Measurements from ENCODE around the gene DRG2. TPM values are rescaled to one million over a fixed set of nuclear protein-coding genes. Genes with fewer than 3 reads are reported as not detected.

The DRG2 gene
- polyA plus RNA-seq, 12 donors, result 19.5 to 29.4 (median 23.3) TPM; not detected in 1

DNA sequence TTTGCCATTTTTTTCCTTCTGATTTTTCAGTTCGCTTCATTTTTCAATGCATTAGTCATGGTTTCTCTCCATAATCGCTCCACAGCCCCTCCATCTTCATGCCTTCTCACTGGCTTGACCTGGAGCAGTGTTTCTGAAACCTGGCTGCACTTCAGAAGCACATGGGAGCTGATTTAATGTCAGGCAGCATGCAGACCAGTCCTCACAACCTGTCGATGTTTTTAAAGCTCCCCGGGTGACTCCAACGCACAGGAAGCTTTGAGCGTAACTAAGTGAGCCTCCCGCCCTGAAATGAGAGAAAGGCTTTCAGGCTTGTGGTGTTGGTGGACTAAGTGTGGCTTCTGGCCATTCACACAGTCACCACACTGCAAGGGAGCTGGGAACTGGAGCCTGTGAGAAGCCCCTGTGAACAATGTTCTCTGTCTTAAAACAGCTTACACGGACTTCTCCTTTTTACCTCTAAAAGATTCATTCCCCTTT, 16.8 kb upstream of the DRG2 start:
- no peak for DNase-seq

DNA sequence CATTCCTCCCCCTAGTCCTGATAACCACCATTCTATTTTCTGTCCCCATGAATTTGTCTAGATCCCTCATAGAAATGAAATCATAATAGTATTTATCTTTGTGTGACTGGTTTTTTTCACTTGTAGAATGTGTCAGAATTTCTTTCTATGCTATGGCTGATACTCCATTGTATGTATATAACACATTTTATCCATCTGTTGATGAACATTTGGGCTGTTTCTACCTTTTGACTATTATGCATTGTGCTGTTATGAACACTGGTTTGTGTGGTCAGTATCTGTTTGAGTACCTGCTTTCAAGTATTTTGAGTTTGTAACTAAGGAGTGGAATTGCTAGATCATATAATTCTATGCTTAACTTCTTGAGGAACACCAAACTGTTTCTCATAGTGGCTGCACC, 16.0 kb upstream of the DRG2 start:
- DNase-seq, result no peak

DNA sequence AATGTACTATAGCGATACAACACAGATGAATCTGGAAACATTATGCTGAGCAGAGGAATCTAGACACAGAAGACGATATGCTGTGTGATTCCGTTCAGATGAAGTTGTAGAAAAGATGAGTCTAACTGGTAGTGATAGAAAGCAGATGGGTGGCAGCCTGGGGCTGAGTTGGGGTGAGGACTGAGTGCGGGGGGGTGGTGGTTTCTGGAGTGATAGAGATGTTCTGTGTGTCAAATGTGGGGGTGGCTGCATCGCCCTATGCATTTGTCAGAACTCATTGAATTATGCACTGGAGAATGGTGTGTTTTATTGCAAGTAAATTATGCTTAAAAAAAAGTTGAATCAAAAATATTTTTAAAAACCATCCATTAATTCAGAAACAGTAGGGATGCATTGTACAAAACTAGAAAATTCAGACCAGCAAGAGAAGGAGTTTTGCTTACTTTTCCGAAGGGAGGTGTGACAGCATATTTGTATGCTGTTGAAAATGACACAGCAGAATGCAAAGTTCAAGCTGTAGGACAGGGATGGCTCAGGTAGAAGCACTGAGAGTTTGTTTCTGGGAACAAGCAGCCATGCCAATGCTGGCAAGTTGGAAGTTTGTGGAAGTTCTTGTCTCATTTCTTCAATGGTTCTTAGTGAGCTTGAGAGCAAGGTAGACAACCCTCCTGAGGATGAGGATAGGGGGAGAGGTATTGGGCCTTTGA, 13.0 kb upstream of the DRG2 start:
- no peak for DNase-seq

DNA sequence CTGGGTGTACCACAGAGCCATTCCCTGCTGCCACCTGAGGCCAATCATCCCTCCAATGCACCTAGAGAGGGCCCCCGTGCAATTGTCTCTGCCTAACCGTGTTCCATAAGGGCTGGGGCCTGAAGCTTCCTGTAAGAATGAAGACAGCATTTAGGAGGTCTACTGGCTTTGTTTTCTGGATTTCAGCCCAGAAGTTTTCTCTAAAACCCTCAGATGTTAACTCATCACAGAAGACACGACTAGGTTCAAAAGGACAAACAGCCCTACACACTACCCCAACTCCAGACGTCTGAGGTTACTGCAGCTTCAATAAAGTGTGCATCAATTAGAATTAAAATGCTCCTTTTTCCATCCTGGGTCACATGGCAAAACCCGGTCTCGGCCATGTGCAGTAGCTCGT, 10.8 kb upstream of the DRG2 start:
- peak; percentile 26 for DNase-seq

DNA sequence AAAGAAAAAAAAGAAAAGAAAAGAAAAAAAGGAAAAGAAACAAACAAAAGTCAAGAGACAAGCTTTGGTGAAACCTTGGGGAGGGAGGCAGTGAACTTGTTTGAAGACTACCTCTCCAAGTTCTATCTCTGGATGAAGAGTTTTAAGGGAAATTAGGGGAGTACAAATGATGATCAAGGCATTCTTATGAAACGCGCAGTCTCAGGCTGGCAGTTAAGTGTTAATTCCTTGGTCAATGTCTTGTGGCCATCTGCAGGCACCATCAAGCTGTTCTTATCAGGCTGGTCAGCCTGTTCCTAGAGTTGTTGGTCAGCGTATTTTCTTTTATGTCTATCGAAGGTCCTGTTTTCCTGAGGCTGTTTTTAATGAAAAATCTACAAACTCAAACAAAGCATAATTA, 8.2 kb upstream of the DRG2 start:
- DNase-seq, result no peak

DNA sequence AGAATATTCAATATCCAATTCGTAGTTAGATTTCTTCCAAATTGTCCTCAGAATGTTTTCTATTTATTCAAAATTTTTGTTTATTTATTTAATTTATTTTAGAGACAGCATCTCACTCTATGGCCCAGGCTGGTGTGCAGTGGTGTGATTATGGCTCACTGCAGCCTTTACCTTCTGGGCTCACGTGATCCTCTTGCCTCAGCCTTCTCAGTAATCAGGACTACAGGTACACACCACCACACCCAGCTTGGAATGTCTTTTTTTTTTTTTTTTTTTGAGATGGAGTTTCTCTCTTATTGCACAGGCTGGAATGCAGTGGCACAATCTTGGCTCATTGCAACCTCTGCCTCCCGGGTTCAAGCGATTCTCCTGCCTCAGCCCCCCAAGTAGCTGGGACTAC, 3.5 kb upstream of the DRG2 start:
- DNase-seq, result no peak

DNA sequence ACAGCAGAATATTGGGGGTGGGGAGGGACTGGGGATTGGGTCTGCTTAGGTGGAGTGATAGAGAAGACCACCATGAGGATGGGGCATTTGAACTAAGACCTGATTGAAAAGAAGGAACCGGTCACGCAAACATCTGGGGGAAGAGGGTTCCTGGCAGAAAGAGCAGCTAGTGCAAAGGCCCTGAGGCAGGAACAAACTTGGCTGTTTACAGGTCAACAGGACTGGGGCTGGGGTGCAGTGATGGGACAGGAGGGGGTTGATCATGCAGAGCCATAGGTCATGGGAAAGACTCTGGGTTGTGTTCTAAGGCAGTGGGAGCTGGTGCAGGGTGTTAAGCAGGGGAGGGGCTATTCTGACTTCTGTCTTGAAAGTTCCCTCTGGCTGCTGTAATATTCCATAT, 1.9 kb downstream of the DRG2 start:
- no peak for DNase-seq

DNA sequence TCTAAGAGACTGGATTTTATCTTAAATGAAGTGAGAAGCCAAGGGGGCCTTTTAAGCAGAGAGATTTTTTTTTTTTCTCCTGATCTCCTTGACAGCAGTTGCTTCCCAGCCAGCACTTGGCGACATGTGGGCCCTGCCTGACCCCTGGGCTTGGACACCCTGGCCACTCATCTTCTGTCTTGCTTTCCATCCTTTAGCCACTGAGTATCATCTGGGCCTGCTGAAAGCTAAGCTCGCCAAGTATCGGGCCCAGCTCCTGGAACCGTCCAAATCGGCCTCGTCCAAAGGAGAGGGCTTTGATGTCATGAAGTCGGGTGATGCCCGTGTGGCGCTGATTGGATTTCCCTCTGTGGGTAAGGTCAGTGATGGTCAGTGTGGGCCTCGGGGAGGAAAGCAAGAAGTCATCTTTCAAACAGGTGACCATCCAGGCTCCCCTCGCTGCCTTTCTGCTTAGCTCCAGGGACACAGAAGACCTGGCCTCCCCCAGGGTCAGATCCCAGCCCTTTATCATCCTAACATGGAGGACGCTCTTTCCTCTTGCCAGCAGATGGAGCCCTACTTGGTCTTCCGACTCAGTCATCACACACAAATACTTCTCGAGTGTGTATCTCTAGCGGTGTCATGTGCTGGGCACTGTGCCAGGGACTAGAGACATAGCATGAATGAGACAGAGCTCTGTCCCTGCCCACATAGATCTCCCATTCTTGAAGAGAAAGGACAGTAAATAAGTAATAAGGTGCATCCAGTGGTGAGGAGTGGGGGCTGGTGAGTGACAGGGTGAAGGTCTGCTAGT, 6.1 kb downstream of the DRG2 start:
- no peak for DNase-seq

DNA sequence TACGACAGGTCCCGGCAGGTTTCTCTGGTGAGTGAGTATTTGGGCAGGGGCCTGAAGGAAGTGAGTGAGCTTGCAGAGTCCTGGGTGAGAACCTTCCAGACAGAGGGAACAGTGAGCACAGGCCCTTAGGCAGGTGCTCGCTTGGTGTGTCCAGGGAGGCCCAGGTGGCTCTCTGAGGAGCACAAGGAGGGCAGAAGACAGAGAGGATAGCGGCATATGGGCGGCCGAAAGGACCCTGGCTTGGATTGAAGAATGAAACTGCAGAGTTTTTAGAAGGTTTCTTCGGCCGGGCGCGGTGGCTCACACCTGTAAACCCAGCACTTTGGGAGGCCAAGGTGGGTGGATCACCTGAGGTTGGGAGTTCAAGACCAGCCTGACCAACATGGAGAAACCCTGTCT, 6.7 kb downstream of the DRG2 start:
- no peak for DNase-seq

DNA sequence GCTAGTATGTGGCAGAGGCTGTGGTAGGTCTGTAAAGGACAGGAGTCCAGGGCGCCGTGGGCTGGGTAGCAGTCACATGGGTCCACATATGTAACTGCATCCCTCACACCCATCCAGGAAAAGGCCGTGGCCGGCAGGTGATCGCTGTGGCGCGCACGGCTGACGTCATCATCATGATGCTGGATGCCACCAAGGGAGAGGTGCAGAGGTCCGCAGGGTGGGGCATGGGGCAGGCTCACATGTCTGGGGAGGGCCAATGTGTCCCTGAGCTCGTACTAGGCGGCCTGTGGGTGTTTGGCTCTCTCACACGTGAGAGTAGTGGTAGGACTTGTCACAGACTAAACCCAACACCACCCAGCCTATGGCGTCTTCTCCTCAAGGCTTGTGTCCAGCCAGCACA, 11.8 kb downstream of the DRG2 start:
- no peak for DNase-seq

DNA sequence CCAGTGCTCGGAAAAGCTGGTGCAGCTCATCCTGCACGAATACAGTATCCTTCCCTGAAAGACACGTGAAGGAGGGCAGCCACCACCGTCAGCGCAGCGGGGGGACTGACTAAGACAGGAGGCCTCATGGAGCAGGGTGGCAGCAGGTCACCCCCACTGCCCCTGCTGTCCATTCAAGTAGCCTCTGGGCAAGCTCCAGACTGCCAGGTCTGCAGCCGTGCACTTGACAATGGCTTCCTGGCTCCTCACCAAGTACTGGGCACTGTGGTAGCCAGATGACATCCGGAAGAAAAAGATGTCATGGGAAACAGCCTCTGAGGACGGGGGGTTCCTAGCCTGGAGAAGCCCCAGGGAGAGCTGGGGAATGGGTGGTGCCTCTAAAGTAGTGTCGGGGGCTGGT, 12.9 kb downstream of the DRG2 start:
- no peak for DNase-seq

DNA sequence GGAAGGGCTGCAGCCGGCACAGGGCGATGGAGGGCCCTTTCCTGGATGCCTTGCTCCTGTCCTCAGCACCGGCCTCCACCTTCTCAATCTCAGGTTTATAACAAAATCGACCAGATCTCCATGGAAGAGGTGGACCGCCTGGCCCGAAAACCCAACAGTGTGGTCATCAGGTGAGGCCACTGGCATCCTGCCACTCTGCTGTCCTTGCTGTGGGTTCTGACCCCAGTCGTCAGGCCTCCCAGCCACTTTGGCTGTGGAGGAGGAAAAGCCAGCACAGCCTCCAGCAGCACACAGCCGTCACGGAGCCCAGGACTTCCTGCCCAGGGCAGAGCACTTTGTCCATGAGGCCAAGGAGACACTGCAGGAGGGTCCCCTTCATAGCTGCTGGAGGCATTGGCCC, 14.1 kb downstream of the DRG2 start:
- DNase-seq, result no peak

DNA sequence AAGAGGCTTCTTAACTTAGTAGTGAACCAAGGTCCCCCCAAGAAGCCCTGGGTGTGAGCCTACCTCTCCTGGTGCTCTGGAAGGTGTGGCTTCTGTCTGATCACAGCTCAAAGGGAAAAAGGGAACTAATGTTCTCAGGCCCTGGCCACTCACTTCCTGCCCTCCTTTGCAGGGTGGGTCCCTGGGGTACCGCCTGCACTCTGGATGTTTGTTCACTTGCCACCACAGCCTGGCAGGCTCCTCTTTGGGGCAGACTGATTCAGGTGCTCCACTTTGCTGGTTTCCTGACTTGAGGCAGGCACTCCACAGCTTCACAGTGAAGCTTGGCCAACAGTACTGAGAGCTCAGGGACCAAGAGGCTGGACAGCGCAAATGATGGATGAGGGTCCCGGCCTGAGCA, 14.9 kb downstream of the DRG2 start:
- DNase-seq, result no peak

DNA sequence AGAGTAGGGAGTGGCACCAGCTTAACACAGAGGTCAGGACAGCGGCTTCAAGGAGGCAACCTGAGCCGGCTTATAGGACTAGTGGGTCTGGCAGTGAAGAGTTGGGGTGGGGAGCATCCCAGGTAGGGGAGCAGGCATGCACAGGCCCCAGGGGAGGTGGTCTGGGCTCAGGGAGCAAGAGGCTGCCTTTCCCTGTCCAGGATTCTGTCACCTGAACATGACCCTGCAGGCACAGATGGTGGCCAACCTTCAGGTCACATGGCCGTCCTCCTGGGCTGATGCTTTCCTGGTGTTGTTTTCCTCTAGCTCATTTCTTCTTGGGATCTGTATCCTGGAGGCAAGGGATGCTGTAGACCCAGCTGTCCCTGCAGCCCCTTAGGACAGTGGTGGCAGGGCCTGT, 17.3 kb downstream of the DRG2 start:
- DNase-seq, result no peak

DNA sequence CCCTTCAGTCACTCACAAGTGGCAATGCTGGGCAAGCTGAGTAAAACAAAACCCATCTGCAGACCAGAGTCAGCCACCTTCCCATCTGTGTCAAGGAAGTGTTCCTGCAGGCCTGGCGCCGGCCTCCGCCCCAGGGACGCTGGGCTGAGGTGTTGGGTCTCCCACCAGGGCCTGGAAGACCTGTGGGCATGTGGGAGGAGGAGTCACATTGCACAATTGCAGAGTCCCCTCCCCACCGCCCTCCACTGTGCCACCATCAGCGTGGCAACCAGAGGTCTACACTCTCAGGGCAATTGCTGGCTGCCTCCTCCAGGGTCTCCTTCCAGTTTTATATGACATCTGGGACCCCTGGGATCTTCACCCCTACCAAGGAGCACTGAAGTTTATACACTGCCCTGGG, 17.8 kb downstream of the DRG2 start:
- DNase-seq, result no peak

DNA sequence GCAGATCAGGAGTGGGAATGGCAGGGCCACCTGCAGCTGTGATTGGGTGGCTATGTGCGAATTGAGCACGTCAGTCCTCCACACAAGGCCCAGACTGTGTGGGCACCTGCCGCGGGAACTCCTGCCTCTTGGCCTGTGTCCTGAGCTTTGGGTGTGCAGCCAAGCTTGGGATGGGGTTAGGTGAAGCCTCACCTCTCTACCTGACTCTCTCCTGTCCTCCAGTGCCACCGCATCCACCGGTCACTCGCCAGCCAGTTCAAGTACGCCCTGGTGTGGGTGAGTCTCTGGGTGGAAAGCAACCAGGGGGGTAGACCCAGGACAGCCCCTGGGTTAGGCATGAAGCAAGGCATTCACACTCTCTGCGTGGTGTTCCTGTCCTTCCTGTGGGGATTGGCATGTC, 18.5 kb downstream of the DRG2 start:
- no peak for DNase-seq

DNA sequence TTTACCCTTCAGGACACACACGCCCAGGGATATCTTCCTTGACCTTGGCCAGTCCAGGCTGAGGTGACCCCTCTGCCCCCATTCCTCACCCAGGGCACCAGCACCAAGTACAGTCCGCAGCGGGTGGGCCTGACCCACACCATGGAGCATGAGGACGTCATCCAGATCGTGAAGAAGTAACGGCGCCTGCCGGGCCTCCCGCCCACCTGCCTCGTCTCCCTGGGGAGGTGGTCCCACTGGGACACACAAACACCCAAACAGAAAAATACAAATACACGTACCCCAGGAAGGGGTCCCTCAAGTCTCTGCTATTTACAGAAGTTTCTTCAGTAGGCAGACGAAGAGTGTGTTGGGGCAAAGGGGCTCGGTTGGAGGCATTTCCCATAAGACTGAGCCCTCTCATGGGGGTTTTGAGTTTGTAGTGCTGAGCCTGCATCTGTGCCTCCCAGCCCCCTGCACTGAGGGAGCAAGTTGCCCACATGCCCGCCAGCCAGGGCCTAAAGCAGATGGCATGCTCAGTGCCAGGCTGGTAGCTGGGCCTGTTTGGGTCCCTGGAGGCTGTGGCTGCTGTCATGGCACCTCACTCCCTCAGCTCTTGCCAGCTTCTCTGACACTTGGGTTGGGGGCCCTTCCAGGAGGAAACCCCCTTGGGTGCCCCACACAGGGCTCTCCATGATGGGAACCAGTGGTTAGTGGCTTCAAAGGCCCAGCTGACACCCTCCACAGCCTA, 19.5 kb downstream of the DRG2 start:
- no peak for DNase-seq

DNA sequence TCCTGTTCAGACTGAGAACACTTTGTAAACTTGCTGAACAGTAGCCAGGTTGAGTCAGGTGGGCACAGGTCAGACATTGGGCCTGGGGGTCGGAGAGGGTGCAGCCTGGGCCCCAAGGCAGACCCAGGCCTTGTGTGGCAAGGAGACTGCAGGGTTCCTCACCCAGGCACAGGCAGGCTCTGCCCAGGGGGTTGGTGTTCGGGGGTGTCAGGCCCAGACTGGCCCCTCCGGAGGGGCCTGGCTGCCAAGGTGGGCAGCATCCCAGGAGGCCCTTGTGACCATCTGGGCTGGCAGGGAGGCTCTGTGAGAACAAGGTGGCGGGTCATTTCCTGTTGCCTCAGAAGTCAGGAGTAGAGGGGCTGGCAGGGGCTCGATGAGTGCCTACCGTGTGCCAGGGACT, 20.2 kb downstream of the DRG2 start:
- no peak for DNase-seq

DNA sequence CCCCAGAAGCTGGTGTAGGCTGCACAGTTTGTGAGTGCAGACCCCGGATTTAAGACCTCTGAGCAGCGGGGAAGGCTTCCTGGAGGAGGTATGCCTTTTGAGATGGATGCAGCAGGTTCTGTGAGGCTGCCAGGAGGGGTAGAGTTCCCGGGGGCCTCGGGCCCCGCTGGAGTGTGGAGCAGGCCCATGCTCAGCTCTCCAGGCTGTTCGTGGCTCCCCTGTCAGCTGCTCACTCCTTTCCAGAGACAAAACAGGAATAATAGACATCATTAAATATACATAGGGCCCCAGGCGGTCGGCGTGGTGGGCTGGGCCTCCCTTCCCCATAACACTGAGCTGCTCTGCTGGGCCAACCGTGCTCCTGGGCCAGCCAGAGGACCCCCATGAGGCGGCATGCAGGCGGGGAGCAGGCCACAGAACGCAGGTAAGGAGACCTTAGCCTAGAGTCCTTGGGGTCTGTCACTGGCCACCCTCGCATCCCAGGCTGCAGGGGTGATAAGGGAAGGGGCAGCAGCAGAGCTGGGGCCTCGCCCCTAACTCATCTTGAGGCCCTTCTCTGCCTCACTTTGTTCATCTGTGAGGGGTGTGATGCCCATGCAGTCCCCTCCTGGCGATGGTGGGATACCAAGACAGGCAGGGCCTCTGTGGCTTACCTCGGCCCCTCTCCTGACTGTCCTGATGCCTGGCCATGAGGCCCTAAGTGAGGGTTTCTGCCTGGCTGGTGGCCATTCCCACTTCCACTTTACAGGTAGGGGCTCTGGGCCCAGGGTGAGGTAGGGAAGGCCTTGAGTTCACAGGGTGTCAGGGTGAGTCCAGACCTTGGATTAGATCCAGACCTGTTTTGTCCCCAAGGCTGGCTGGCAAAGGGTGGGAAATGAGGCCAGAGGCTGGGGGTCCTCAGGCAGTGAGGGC, 20.9 kb downstream of the DRG2 start, which contains the start of gene MYO15A:
Gene MYO15A, plus strand, starts transcription at position 356 of the 912 bp plus-strand sequence. CDS start 10,045 bp downstream, outside the sequence.
- DNase-seq, result no peak

DNA sequence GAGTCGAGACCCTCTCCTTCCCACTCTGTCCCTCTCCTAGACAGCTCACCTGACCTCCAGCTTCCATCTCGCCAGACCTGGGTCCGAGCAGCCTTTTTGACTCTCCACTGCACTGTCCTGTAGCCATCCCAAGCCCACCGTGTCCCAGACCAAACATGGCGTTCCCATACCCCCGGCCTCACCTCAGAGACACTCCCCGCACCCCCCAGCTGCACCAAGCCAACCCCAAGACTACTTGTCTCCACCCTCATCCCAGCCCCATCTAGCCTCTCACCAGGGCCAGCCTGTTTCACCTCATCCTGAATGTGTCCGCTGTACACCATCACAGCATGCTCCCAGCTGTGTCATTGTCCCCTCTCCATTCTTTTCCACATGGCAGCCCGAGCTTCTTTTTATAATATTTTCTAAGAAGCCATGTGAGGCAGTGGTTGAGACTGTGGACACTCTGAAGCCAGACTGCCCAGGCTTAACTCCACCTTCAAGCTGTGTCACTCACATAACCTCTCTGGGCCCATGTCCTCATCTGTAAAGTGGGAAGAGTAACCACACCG, 22.3 kb downstream of the DRG2 start:
- no peak for DNase-seq

DNA sequence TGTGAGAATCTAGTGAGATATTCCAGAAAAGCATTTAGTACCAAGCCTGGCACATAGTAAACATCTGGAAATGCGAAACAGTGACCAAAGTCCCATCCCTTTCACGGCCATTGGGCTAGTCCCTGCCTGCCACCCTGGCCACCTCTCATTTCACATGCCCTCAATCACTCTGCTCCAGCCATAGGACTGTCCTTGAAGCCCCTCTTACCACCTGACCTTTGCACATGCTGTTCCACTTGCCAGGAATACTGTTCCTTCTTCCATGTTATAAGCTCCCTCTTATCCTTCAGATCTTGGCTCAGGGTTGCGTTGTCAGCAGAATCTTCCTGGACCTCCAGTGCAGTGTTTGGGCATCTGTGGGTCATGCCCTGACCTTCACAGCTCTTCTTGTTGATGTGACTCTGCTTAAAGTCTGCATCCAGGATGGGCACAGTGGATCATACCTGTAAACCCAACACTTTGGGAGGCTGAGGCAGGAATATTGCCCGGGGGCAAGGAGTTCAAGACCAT, 22.9 kb downstream of the DRG2 start:
- no peak for DNase-seq

All from muscle of arm (tissue), 12 donors.